Measurements from ENCODE around the gene NMNAT3.

The NMNAT3 gene

GRCh38 chr3:139676632-139677387 is 962 bp downstream of the NMNAT3 start:
- H3K4me1 ChIP-seq (ENCODE audit: control insufficient read depth, insufficient read depth, low read length, poor library complexity, severe bottlenecking), result no peaks in the 10 kb centered on the region
- no peaks in the 10 kb centered on the region for H3K36me3 ChIP-seq (ENCODE audit: control insufficient read depth, insufficient read depth, low read length)
- no peaks in the 10 kb centered on the region for H3K27me3 ChIP-seq (replicated peaks; ENCODE audit: control insufficient read depth, insufficient read depth, low read length, poor library complexity, severe bottlenecking)
- no peak overlapping the region for H3K27ac ChIP-seq (ENCODE audit: insufficient read depth, low read length, poor library complexity, severe bottlenecking)
- H3K9me3 ChIP-seq (ENCODE audit: control insufficient read depth, low read length), result no peaks in the 10 kb centered on the region
- no peak for DNase-seq
- peak overlapping the region; percentile 70 for H3K4me3 ChIP-seq (ENCODE audit: insufficient read depth, low read depth, low read length, poor library complexity, severe bottlenecking)

GRCh38 chr3:139676108-139676507 is 1.7 kb downstream of the NMNAT3 start:
- Histone ChIP-seq H3K4me1 (ENCODE audit: control insufficient read depth, insufficient read depth, low read length, poor library complexity, severe bottlenecking) (no peaks in the 10 kb centered on the region), H3K36me3 (ENCODE audit: control insufficient read depth, insufficient read depth, low read length) (no peaks in the 10 kb centered on the region), H3K4me3 (ENCODE audit: insufficient read depth, low read depth, low read length, poor library complexity, severe bottlenecking) (no peak overlapping the region), H3K9me3 (ENCODE audit: control insufficient read depth, low read length) (no peaks in the 10 kb centered on the region), H3K27ac (ENCODE audit: insufficient read depth, low read length, poor library complexity, severe bottlenecking) (no peak overlapping the region), H3K27me3 (replicated peaks; ENCODE audit: control insufficient read depth, insufficient read depth, low read length, poor library complexity, severe bottlenecking) (no peaks in the 10 kb centered on the region)
- no peak for DNase-seq

GRCh38 chr3:139675327-139675726 is 2.4 kb downstream of the NMNAT3 start:
- Histone ChIP-seq H3K4me3 (ENCODE audit: insufficient read depth, low read depth, low read length, poor library complexity, severe bottlenecking) (no peak overlapping the region), H3K36me3 (ENCODE audit: control insufficient read depth, insufficient read depth, low read length) (no peaks in the 10 kb centered on the region), H3K27me3 (replicated peaks; ENCODE audit: control insufficient read depth, insufficient read depth, low read length, poor library complexity, severe bottlenecking) (no peaks in the 10 kb centered on the region), H3K4me1 (ENCODE audit: control insufficient read depth, insufficient read depth, low read length, poor library complexity, severe bottlenecking) (no peaks in the 10 kb centered on the region), H3K9me3 (ENCODE audit: control insufficient read depth, low read length) (no peaks in the 10 kb centered on the region), H3K27ac (ENCODE audit: insufficient read depth, low read length, poor library complexity, severe bottlenecking) (no peak overlapping the region)
- no peak for DNase-seq

GRCh38 chr3:139674571-139675260 is 3.1 kb downstream of the NMNAT3 start:
- DNase-seq, result no peak
- no peak overlapping the region for H3K4me3 ChIP-seq (ENCODE audit: insufficient read depth, low read depth, low read length, poor library complexity, severe bottlenecking)
- H3K27ac ChIP-seq (ENCODE audit: insufficient read depth, low read length, poor library complexity, severe bottlenecking), result no peak overlapping the region
- H3K27me3 ChIP-seq (replicated peaks; ENCODE audit: control insufficient read depth, insufficient read depth, low read length, poor library complexity, severe bottlenecking), result no peaks in the 10 kb centered on the region
- no peaks in the 10 kb centered on the region for H3K9me3 ChIP-seq (ENCODE audit: control insufficient read depth, low read length)
- H3K36me3 ChIP-seq (ENCODE audit: control insufficient read depth, insufficient read depth, low read length), result no peaks in the 10 kb centered on the region
- no peaks in the 10 kb centered on the region for H3K4me1 ChIP-seq (ENCODE audit: control insufficient read depth, insufficient read depth, low read length, poor library complexity, severe bottlenecking)

- Histone ChIP-seq H3K36me3 (ENCODE audit: control insufficient read depth, insufficient read depth, low read length) (no peaks in the 10 kb centered on the region), H3K4me3 (ENCODE audit: insufficient read depth, low read depth, low read length, poor library complexity, severe bottlenecking) (no peak overlapping the region), H3K27ac (ENCODE audit: insufficient read depth, low read length, poor library complexity, severe bottlenecking) (no peak overlapping the region), H3K9me3 (ENCODE audit: control insufficient read depth, low read length) (no peaks in the 10 kb centered on the region), H3K27me3 (replicated peaks; ENCODE audit: control insufficient read depth, insufficient read depth, low read length, poor library complexity, severe bottlenecking) (no peaks in the 10 kb centered on the region), H3K4me1 (ENCODE audit: control insufficient read depth, insufficient read depth, low read length, poor library complexity, severe bottlenecking) (no peaks in the 10 kb centered on the region)
- DNase-seq, result no peak
Measured at GRCh38 chr3:139672884-139673283, 4.9 kb downstream of the NMNAT3 start.

GRCh38 chr3:139671863-139672646 is 5.7 kb downstream of the NMNAT3 start:
- no peaks in the 10 kb centered on the region for H3K27me3 ChIP-seq (replicated peaks; ENCODE audit: control insufficient read depth, insufficient read depth, low read length, poor library complexity, severe bottlenecking)
- no peaks in the 10 kb centered on the region for H3K9me3 ChIP-seq (ENCODE audit: control insufficient read depth, low read length)
- H3K4me3 ChIP-seq (ENCODE audit: insufficient read depth, low read depth, low read length, poor library complexity, severe bottlenecking), result no peak overlapping the region
- H3K4me1 ChIP-seq (ENCODE audit: control insufficient read depth, insufficient read depth, low read length, poor library complexity, severe bottlenecking), result no peaks in the 10 kb centered on the region
- H3K36me3 ChIP-seq (ENCODE audit: control insufficient read depth, insufficient read depth, low read length), result no peaks in the 10 kb centered on the region
- no peak overlapping the region for H3K27ac ChIP-seq (ENCODE audit: insufficient read depth, low read length, poor library complexity, severe bottlenecking)
- no peak for DNase-seq

GRCh38 chr3:139671107-139671506 is 6.7 kb downstream of the NMNAT3 start:
- no peak for DNase-seq
- H3K4me1 ChIP-seq (ENCODE audit: control insufficient read depth, insufficient read depth, low read length, poor library complexity, severe bottlenecking), result no peaks in the 10 kb centered on the region
- H3K27ac ChIP-seq (ENCODE audit: insufficient read depth, low read length, poor library complexity, severe bottlenecking), result no peak overlapping the region
- H3K27me3 ChIP-seq (replicated peaks; ENCODE audit: control insufficient read depth, insufficient read depth, low read length, poor library complexity, severe bottlenecking), result no peaks in the 10 kb centered on the region
- no peaks in the 10 kb centered on the region for H3K9me3 ChIP-seq (ENCODE audit: control insufficient read depth, low read length)
- H3K4me3 ChIP-seq (ENCODE audit: insufficient read depth, low read depth, low read length, poor library complexity, severe bottlenecking), result no peak overlapping the region
- H3K36me3 ChIP-seq (ENCODE audit: control insufficient read depth, insufficient read depth, low read length), result no peaks in the 10 kb centered on the region

GRCh38 chr3:139670196-139670595 is 7.6 kb downstream of the NMNAT3 start:
- Histone ChIP-seq H3K27ac (ENCODE audit: insufficient read depth, low read length, poor library complexity, severe bottlenecking) (no peak overlapping the region), H3K4me1 (ENCODE audit: control insufficient read depth, insufficient read depth, low read length, poor library complexity, severe bottlenecking) (no peaks in the 10 kb centered on the region), H3K9me3 (ENCODE audit: control insufficient read depth, low read length) (no peaks in the 10 kb centered on the region), H3K4me3 (ENCODE audit: insufficient read depth, low read depth, low read length, poor library complexity, severe bottlenecking) (no peak overlapping the region), H3K36me3 (ENCODE audit: control insufficient read depth, insufficient read depth, low read length) (no peaks in the 10 kb centered on the region), H3K27me3 (replicated peaks; ENCODE audit: control insufficient read depth, insufficient read depth, low read length, poor library complexity, severe bottlenecking) (no peaks in the 10 kb centered on the region)
- DNase-seq, result no peak

GRCh38 chr3:139668332-139668731 is 9.4 kb downstream of the NMNAT3 start:
- no peaks in the 10 kb centered on the region for H3K36me3 ChIP-seq (ENCODE audit: control insufficient read depth, insufficient read depth, low read length)
- DNase-seq, result no peak
- no peaks in the 10 kb centered on the region for H3K9me3 ChIP-seq (ENCODE audit: control insufficient read depth, low read length)
- no peak overlapping the region for H3K27ac ChIP-seq (ENCODE audit: insufficient read depth, low read length, poor library complexity, severe bottlenecking)
- no peak overlapping the region for H3K4me3 ChIP-seq (ENCODE audit: insufficient read depth, low read depth, low read length, poor library complexity, severe bottlenecking)
- H3K4me1 ChIP-seq (ENCODE audit: control insufficient read depth, insufficient read depth, low read length, poor library complexity, severe bottlenecking), result no peaks in the 10 kb centered on the region
- no peaks in the 10 kb centered on the region for H3K27me3 ChIP-seq (replicated peaks; ENCODE audit: control insufficient read depth, insufficient read depth, low read length, poor library complexity, severe bottlenecking)

- Histone ChIP-seq H3K36me3 (ENCODE audit: control insufficient read depth, insufficient read depth, low read length) (no peaks in the 10 kb centered on the region), H3K27me3 (replicated peaks; ENCODE audit: control insufficient read depth, insufficient read depth, low read length, poor library complexity, severe bottlenecking) (no peaks in the 10 kb centered on the region), H3K4me1 (ENCODE audit: control insufficient read depth, insufficient read depth, low read length, poor library complexity, severe bottlenecking) (no peaks in the 10 kb centered on the region), H3K27ac (ENCODE audit: insufficient read depth, low read length, poor library complexity, severe bottlenecking) (no peak overlapping the region), H3K9me3 (ENCODE audit: control insufficient read depth, low read length) (no peaks in the 10 kb centered on the region), H3K4me3 (ENCODE audit: insufficient read depth, low read depth, low read length, poor library complexity, severe bottlenecking) (no peak overlapping the region)
- DNase-seq, result no peak
Measured at GRCh38 chr3:139664958-139665357, 12.8 kb downstream of the NMNAT3 start.
